ENCODE data around the gene DEFB131B. TPM values are rescaled to one million over a fixed set of nuclear protein-coding genes. Genes with fewer than 3 reads are reported as not detected.

The DEFB131B gene
- total RNA-seq, 1 donor from 2014 or later, result not detected

DNA sequence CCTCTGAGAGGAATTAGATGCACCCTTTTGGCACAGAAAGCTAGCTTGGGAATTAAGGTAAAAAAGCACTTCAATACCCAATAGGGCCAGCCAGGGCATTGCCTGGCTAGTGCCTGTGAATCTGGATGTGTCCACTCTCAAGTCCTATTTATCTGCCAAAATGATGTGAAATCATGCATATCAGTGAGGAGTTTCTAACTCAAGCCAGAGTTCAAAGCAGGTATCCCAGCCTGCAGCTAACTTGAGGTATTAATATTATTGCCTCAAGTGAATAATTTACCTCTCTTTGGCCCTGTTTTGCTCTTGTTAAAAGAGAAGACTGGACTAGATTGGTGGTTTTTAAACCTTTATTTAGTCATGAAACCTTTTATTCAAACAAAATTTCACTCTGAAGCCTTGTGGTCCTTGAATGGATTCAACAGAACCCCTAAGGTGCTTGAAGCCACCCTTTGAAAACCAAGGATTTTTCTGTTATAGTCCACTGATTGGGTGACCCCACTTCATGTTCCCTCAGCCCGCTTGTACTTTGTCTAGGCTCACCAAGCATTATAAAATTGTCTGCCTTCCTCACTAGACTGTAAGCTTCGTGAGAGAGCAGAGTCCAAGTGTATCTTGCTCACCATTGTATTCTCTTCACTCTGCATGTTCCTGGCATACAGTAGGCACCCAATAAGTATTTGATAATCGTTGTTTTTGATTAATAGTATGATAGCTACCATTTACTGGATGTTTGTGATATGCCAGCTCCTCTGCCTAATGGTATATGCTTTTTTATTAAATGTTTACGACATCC, 55.1 kb downstream of the DEFB131B start:
- no peak overlapping the region for H3K27ac ChIP-seq
- peaks cover 49% of the 10 kb centered on the region for H3K4me1 ChIP-seq
- TF ChIP-seq POLR2A (IDR thresholded peaks at IDR 0.05), result no peak
- no peak for TF ChIP-seq POLR2AphosphoS5 (IDR thresholded peaks at IDR 0.05; ENCODE audit: insufficient read depth in 1 of 2, low read depth in 1 of 2)
- TF ChIP-seq, protein P1, sequence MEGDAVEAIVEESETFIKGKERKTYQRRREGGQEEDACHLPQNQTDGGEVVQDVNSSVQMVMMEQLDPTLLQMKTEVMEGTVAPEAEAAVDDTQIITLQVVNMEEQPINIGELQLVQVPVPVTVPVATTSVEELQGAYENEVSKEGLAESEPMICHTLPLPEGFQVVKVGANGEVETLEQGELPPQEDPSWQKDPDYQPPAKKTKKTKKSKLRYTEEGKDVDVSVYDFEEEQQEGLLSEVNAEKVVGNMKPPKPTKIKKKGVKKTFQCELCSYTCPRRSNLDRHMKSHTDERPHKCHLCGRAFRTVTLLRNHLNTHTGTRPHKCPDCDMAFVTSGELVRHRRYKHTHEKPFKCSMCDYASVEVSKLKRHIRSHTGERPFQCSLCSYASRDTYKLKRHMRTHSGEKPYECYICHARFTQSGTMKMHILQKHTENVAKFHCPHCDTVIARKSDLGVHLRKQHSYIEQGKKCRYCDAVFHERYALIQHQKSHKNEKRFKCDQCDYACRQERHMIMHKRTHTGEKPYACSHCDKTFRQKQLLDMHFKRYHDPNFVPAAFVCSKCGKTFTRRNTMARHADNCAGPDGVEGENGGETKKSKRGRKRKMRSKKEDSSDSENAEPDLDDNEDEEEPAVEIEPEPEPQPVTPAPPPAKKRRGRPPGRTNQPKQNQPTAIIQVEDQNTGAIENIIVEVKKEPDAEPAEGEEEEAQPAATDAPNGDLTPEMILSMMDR (IDR thresholded peaks at IDR 0.05), result no peak
- no peak for DNase-seq (ENCODE audit: extremely low spot score in 2 of 2)
- H3K9me3 ChIP-seq, result no peaks in the 10 kb centered on the region
- H3K27me3 ChIP-seq, result no peaks in the 10 kb centered on the region
- no peak overlapping the region for H3K4me3 ChIP-seq
- no peaks in the 10 kb centered on the region for H3K36me3 ChIP-seq
- intact Hi-C loops (cut with DNase I), result no loop called here

Small RNAs within 50 kb of the gene (small RNA-seq; reads per million reads assigned to genes)
- gene RNA5SP342, result not detected

Other genes with a start within 250 kb of the DEFB131B start
- gene DEFB108B, start 45.3 kb upstream of the DEFB131B start, total RNA-seq, result not detected
- 1.7 TPM for gene XNDC1N, start 50.1 kb downstream of the DEFB131B start, total RNA-seq
- 21.1 TPM for gene RNF121, start 50.6 kb downstream of the DEFB131B start, total RNA-seq
- gene IL18BP, start 120.5 kb downstream of the DEFB131B start, total RNA-seq, result 2.7 TPM
- gene NUMA1, start 202.1 kb downstream of the DEFB131B start, total RNA-seq, result 314 TPM
- 5.6 TPM for gene LRRC51, start 202.4 kb downstream of the DEFB131B start, total RNA-seq
- 87.4 TPM for gene LAMTOR1, start 224.8 kb downstream of the DEFB131B start, total RNA-seq
- gene TOMT, start 227.5 kb downstream of the DEFB131B start, total RNA-seq, result not detected
- 19.9 TPM for gene ANAPC15, start 234.2 kb downstream of the DEFB131B start, total RNA-seq